SK-N-SH (cell line): ENCODE measurements around the gene FRMD3.

Source experiments
- CHD2 ChIP-seq: fragments of 150-350 bp; IDR thresholded peaks from 2 replicates; pipeline ENCODE4 v1.6.1; 2018; ENCODE audit warnings: low read length; ENCODE audit not compliant: partially characterized antibody
- CTCF ChIP-seq: fragments of 200-600 bp; sonication (generic); IDR thresholded peaks from 2 replicates; pipeline ENCODE4 v1.6.1; 2017; ENCODE audit warnings: antibody characterized with exemption, mild to moderate bottlenecking, moderate library complexity

GRCh38 chr9:83537331-83538171, 650 bp downstream of the FRMD3 start:
- no peak for TF ChIP-seq CHD2
- no peak for TF ChIP-seq CTCF
